AG09319 (cell line): ENCODE data around the gene RAVER1.

Experiments
- DNase-seq: peaks from one replicate; pipeline ENCODE4 v3.0.0-alpha.2; 2010; ENCODE audit warnings: low read depth; ENCODE audit errors: extremely low read depth
- TF ChIP-seq, protein P1 (sequence below): IDR thresholded peaks from 2 replicates; pipeline ENCODE4 v1.5.1; 2011; ENCODE audit warnings: low read depth, mild to moderate bottlenecking, inconsistent platforms, low read length, moderate library complexity

The RAVER1 gene

DNA sequence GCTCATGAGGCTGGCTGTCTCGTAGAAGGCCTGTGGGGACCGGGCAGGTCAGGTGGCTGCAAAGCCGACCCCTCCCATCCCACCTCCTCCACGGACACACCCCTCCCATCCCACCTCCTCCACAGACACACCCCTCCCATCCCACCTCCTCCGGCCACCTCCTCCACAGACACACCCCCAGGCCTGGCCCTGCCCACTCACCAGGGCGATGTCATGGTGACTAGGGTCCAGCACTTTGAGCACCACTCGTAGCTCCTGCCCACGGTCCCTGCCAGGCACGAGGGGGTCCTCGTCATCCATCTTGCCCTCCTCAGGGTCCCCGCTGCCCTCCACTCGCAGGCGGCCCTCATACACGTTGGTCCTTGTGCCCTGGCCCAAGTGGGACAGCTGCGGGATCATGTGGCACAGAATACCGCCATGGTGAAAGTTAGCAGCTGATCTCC is 28.3 kb upstream of the RAVER1 start:
- DNase-seq = no peak
- TF ChIP-seq, protein P1, sequence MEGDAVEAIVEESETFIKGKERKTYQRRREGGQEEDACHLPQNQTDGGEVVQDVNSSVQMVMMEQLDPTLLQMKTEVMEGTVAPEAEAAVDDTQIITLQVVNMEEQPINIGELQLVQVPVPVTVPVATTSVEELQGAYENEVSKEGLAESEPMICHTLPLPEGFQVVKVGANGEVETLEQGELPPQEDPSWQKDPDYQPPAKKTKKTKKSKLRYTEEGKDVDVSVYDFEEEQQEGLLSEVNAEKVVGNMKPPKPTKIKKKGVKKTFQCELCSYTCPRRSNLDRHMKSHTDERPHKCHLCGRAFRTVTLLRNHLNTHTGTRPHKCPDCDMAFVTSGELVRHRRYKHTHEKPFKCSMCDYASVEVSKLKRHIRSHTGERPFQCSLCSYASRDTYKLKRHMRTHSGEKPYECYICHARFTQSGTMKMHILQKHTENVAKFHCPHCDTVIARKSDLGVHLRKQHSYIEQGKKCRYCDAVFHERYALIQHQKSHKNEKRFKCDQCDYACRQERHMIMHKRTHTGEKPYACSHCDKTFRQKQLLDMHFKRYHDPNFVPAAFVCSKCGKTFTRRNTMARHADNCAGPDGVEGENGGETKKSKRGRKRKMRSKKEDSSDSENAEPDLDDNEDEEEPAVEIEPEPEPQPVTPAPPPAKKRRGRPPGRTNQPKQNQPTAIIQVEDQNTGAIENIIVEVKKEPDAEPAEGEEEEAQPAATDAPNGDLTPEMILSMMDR = no peak

DNA sequence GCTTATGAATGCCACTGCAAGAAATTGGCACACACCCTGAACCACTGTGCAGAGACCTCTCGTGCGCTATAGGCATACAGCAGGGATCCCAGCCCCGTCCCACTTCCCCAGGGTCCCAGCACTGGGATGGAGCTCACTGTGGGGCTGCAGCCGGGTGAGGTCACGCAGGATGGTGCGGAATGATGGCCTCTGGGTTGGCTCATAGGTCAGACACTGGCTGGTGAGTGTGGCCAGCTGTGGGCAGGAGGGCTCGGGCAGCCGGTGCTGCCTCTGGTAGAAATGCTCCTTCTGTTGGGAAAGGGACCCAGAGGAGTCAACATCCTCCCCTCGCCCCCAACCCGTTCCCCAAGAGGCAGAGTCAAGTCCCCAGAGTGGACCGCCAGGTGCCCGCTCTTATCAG is 23.1 kb upstream of the RAVER1 start:
- TF ChIP-seq, protein P1 = no peak
- DNase-seq = no peak

DNA sequence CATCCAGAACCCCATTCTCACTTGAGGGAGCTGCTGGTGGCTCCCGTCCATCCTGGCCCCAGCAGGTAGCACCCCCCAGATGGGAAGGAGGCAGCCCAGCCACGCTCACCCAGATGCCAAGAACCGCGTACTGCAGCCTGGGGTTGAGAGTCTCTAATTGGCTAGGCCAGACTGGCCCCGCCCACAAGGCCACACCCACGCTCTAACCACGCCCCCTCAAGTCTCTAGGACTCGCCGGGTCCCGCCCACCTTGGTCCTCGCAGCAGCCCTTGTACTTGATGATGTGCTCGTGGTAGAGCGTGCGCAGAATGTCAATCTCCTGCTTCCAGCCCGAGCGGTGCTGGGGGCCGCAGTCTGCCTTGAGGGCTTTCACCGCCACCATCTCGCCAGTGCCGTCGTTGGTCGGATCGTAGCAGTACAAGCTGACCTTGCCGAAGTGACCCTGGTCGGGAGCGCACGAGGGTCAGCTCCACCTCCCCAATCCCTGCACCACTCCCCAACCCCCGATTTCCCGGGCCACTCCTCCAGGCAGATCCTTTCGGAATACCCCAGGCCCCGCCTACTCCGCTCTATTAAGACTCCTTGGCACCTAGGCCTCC is 20.6 kb upstream of the RAVER1 start:
- DNase-seq = no peak
- TF ChIP-seq, protein P1 = no peak

DNA sequence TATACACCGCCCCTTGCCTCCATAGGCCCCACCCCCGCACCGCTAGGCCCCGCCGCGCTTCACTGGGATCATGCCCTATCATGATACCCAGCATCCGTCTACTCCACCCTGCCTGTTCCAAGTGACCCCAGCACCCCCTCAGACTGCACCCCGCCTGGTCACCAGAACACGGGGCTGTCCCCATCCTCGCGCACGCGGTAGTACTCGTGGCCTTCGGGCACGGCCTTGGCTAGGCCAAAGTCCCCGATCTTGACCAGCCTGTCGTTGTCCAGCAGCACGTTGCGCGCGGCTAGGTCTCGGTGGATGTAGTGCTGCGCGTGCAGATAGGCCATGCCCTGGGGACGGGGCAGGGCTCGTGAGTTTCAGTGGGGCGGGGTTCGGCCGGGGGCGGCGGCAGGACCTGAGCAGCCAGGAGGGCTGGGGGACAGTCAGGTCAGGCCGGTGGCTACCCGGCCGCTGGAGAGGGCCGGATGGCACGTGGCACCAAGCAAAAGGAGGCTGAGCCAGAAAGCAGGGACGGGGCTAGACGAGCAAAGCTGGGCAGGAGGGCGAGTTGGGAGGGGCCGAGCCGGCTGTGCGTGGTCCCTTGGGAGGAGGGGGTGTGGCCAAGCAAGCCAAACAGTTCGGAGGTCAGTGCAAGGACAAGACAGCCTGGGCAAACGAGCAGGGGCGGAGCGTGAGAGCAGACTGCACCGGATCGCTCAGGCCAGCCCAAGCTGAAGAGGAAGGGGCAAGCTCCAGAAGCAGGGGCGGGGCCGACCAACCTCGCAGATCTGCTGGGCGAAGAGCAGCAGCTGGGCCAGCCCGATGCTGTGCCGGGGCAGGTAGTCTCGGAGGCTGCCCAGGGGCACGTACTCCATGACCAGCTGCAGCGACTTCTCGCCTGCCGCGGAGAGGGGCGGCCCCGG is 19.7 kb upstream of the RAVER1 start:
- TF ChIP-seq, protein P1 = no peak
- DNase-seq = no peak

DNA sequence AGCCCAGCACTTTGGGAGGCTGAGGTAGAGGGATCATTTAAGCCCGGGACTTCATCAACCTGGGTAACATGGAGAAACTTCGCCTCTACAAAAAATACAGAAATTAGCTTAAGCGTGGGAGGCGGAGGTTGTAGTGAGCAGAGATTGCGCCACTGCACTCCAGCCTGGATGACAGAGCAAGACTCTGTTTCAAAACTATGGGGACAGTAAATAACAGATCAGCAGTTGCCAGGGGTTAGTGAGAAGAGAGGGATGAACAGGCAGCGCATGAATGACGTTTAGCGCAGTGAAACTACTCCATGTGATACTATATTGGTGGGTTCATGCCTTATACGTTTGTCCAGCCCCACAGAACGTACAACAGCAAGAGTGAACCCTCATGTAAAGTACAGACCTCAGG is 13.2 kb upstream of the RAVER1 start:
- DNase-seq = no peak
- TF ChIP-seq, protein P1 = no peak

DNA sequence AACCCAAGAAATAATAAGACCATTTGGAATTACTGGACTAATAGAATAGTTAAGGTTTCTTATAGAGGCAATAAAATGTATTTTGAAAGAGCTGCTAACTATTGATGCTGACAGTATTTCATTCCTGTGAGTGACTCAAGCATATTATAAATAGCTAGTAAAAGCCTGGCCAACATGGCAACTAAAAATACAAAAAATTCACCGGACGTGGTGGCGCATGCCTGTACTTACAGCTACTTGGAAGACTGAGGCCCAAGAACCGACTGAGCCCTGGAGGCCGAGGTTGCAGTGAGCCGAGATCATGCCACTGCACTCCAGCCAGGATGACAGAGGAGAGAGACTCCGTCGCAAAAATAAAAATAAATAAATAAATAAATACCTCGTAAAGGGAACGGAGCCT is 11.5 kb upstream of the RAVER1 start:
- TF ChIP-seq, protein P1 = no peak
- no peak for DNase-seq

DNA sequence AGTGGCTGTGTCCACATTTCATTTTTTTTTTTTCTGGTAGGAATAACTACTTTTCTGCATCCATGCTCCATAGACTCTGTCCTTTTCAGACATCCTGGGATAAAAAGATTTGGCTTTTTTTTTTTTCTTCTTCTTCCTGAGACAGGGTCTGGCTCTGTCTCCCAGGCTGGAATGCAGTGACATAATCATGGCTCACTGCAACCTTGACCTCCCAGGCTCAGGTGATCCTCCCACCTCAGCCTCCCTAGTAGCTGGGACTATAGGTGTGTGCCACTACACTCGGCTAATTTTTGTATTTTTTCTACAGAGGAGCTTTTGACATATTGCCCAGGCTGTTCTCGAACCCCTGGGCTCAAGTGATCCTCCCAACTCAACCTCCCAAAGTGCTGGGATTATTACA is 10.2 kb upstream of the RAVER1 start:
- DNase-seq = no peak
- TF ChIP-seq, protein P1 = no peak
